ENCODE data around the gene EDA. TPM values are rescaled to one million over a fixed set of nuclear protein-coding genes. Genes with fewer than 3 reads are reported as not detected.
A peak's percentile ranks its signal among the peaks of the same experiment; 100 is the strongest.

Gene EDA
- total RNA-seq, 1 experiment from 2014 or later: 0.15 TPM

- Histone ChIP-seq H3K27ac (ENCODE audit: low read length) (no peak overlapping the region), H3K4me2 (ENCODE audit: low read length) (no peak overlapping the region), H3K36me3 (ENCODE audit: low read depth, low read length) (no peaks in the 10 kb centered on the region), H4K20me1 (ENCODE audit: low read length) (no peaks in the 10 kb centered on the region), H3K9ac (ENCODE audit: low read length) (no peak overlapping the region), H3K9me2 (replicated peaks; ENCODE audit: low read length) (no peaks in the 10 kb centered on the region), H3K4me1 (ENCODE audit: insufficient read depth, low read length) (peaks cover 1% of the 10 kb centered on the region), H3F3A (ENCODE audit: low read length, unreplicated experiment) (no peaks in the 10 kb centered on the region), H3K9me3 (ENCODE audit: low read length) (no peaks in the 10 kb centered on the region), H3K79me2 (ENCODE audit: low read length) (no peaks in the 10 kb centered on the region), H3K4me3 (ENCODE audit: low read length) (no peak overlapping the region), H3K27me3 (ENCODE audit: low read length) (no peaks in the 10 kb centered on the region), H2AFZ (ENCODE audit: low read length) (no peak overlapping the region)
- intact Hi-C loops (cut with micrococcal nuclease): loop anchor here (1.0 to 5.0 kb wide), 2 partner anchors 63 to 416 kb away; partner anchors contain the start of gene EDA
- ChIA-PET POLR2A (ENCODE audit: unreplicated experiment) (interaction anchor here (0.5 kb wide), 1 partner anchor 100 kb away, joined by 12 read pairs; the partner anchor contains the start of gene IGBP1), CTCF (interaction anchor here (1.1 to 1.5 kb wide), 2 partner anchors 99 to 495 kb away, joined by 4 read pairs; partner anchors contain the start of gene IGBP1)
- ATAC-seq (peak; percentile 67), DNase-seq (peak; percentile 59)
- TF ChIP-seq EZH2 (IDR thresholded peaks at IDR 0.05; ENCODE audit: low read length, unreplicated experiment) (no peak), EZH2phosphoT487 (IDR thresholded peaks at IDR 0.05; ENCODE audit: borderline replicate concordance, low read length) (no peak), CTCF (conservative IDR thresholded peaks at IDR 0.05; ENCODE audit: low read depth, low read length) (peak; percentile 78)
- BruUV-seq (replicated peaks): no TSS peak
Measured at GRCh38 chrX:70033348-70034051, 417.6 kb downstream of the EDA start.

GRCh38 chrX:70034646-70035045, 418.7 kb downstream of the EDA start:
- H3K4me3 ChIP-seq (ENCODE audit: low read length): no peak overlapping the region

More at GRCh38 chrX:70034646-70035045, 418.7 kb downstream of the EDA start:
- Histone ChIP-seq H3K79me2 (ENCODE audit: low read length) (no peaks in the 10 kb centered on the region), H3K27me3 (ENCODE audit: low read length) (no peaks in the 10 kb centered on the region), H2AFZ (ENCODE audit: low read length) (no peak overlapping the region), H3K4me2 (ENCODE audit: low read length) (no peak overlapping the region), H3K9ac (ENCODE audit: low read length) (no peak overlapping the region), H4K20me1 (ENCODE audit: low read length) (no peaks in the 10 kb centered on the region), H3K9me2 (replicated peaks; ENCODE audit: low read length) (no peaks in the 10 kb centered on the region), H3K4me1 (ENCODE audit: insufficient read depth, low read length) (peaks cover 8% of the 10 kb centered on the region), H3K36me3 (ENCODE audit: low read depth, low read length) (no peaks in the 10 kb centered on the region), H3K9me3 (ENCODE audit: low read length) (no peaks in the 10 kb centered on the region), H3K27ac (ENCODE audit: low read length) (no peak overlapping the region), H3F3A (ENCODE audit: low read length, unreplicated experiment) (no peaks in the 10 kb centered on the region)
- intact Hi-C loops (cut with micrococcal nuclease): loop anchor here (5.0 kb wide), 1 partner anchor 417 kb away; the partner anchor contains the start of gene EDA
- ChIA-PET CTCF (interaction anchor here (0.5 kb wide), 1 partner anchor 98 kb away, joined by 3 read pairs; no protein-coding TSS in a partner anchor), POLR2A (ENCODE audit: unreplicated experiment) (interaction anchor here (0.5 kb wide), 1 partner anchor 610 kb away, joined by 4 read pairs; no protein-coding TSS in a partner anchor)
- DNase-seq: no peak
- TF ChIP-seq EZH2phosphoT487 (IDR thresholded peaks at IDR 0.05; ENCODE audit: borderline replicate concordance, low read length): no peak
- no peak for TF ChIP-seq CTCF (conservative IDR thresholded peaks at IDR 0.05; ENCODE audit: low read depth, low read length)
- TF ChIP-seq EZH2 (IDR thresholded peaks at IDR 0.05; ENCODE audit: low read length, unreplicated experiment): no peak
- no TSS peak for BruUV-seq (replicated peaks)
- no peak for ATAC-seq

Measured in PC-3 (cell line).